ENCODE measurements around the gene IRAK2.

IRAK2 gene

GRCh38 chr3:10228248-10228950 lies 63.7 kb downstream of the IRAK2 start:
- FAIRE-seq = no peak

DNA sequence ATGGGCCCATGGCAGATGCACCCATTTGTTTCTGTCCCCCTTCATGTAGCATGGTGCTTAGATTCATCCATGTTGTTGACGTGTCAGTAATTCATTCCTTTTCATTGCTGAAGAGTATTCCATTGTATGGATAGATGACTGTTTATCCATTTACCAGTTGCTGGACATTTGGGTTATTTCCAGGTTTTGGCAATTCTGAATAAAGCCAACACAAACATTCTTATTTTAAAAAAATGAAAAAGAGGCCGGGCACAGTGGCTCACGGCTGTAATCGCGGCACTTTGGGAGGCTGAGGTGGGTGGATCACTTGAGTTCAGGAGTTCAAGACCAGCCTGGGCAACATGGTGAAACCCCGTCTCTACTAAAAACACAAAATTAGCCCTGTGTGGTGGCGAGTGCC lies 64.9 kb downstream of the IRAK2 start:
- FAIRE-seq = no peak

DNA sequence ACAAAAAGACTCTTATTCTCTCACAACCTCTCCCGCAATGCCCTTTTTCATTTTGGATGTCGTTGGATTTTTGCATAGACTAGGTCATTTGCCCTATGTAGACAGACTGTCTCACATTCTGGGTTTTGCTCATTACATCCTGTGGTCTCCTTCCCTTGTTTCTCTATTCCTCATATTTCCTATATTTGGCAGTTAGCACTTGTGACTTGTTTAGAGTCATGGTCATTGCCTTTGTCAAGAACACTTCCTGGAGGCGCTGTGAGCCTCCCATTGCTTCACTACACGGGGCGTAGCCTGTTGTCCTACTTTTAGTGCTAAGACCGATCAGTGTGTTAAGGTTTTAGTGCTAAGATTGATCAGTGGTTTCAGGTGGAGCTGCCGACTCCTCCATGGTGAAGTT lies 67.4 kb downstream of the IRAK2 start:
- no peak for FAIRE-seq

GRCh38 chr3:10233988-10234387 lies 69.3 kb downstream of the IRAK2 start:
- no peak for FAIRE-seq

GRCh38 chr3:10234526-10235230 lies 70.0 kb downstream of the IRAK2 start:
- FAIRE-seq = no peak

- no peak for FAIRE-seq
Measured at GRCh38 chr3:10235551-10235950, 70.8 kb downstream of the IRAK2 start.

- FAIRE-seq = no peak
Measured at GRCh38 chr3:10238345-10239183, 73.8 kb downstream of the IRAK2 start.

- no peak for FAIRE-seq
Measured at GRCh38 chr3:10240799-10241198, 76.1 kb downstream of the IRAK2 start.

- no peak for FAIRE-seq
Measured at GRCh38 chr3:10242182-10243065, 77.7 kb downstream of the IRAK2 start.

DNA sequence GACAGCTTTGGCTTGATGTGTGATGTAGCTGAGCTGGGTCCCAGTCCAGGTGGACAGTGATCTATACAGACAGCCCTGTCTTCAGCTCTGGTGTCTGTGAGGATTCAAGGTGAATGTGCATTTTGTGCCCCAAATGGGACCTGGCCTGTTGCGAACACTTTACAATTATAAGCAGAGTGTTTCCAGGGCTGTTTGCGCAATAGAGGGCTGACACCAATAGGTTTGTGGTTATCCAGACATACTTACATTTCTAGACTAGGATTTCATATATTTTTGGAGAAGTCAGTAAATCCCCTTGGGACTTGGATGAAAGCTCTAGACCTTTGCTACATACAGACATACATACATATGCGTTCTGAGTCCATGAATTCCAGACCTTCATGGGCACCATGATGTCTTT lies 79.3 kb downstream of the IRAK2 start:
- no peak for FAIRE-seq

DNA sequence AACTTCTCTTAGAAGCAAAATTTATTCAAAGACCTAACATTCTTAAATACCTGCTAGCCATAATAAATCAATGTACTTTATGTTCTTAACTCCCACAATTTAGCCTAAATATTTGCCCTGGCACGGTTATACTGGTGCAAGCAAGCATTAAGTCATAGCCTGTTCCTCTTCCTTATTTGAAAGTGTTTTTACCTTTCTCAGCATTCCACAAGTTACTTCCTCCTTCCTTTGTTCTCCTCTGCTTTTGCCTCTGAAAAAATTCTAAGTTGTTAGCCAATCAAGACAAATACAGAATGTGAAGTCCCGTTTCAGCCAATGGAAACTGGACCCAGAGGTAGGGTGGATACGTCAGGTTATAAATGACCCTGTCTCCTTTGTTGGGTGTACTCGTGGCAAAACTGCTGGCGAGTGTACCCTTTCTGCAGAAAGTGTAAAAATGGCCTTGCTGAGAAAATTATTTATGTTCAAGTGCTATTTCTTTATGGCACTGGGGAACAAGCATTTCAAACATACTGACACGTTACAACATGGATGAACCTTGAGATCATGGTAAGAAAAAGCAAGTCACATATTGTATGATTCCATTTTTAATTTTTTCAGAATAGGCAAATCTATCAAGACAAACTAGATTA lies 80.5 kb downstream of the IRAK2 start:
- FAIRE-seq = no peak

DNA sequence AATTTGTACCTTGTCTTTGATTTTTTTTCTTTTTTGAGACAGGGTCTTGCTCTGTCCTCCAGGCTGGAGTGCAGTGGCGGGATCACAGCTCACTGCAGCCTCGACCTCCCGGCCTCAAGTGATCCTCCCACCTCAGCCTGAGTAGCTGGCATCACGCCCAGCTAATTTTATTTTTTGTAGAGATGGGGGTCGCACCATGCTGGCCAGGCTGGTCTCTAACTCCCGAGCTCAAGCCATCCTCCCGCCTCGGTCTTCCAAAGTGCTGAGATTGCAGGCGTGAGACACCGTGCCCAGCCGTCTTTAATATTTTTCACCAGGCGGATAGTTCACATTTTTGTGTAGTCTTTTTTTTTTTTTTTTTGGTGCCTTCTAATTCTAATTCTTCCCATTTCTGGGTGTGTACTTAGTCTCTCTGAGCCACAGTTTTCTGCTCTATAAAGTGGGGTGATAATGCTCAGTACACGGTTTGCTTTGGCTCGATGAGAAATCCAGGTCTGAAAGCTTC lies 83.0 kb downstream of the IRAK2 start:
- no peak for FAIRE-seq

DNA sequence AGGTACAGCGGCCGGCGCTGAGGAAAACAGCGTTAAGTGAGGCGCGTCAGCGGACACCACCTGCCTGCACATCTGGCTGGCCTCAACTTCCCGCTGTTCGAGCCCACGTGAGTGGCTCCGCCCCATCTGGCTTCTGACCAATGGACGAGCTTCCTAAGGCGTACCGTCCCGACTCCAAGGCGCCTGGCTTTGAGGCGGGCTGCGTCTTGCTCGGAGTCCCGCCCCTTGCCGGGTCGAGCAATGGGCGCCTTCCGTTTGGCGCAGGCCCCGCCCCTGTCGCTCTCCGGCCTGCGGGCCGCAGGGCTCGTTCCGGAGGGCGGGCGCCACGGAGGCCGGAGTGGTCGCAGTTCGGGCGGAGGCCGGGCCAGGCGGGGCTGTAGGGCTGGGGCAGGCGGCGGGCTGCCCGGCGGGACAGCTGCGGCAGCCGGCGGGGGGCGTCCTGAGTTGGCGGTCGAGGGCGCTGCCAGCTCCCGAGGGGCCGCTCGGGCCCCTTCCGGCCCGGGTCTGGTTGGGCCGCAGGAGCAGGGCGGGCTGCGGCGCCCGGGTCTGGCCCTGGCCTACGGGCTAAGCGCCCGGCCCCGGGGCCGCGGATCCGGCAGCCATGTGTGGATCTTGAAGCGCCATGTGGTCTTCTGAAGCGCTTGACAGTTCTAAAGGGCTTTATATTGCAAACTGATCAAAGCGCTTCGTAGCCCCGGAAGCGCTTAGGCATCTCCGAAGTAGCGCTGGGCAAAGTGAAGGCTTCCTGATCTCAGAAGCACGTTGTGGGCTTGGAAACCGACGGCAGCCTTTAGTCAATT lies 83.7 kb downstream of the IRAK2 start, which contains the start of gene TATDN2:
Gene TATDN2 (plus strand): TSS at position 276 of the 800 bp plus-strand sequence. CDS start 742 bp downstream, outside the sequence.
- peak; percentile 34 for FAIRE-seq

GRCh38 chr3:10248984-10249748 lies 84.4 kb downstream of the IRAK2 start:
- no peak for FAIRE-seq

- no peak for FAIRE-seq
Measured at GRCh38 chr3:10249833-10250232, 85.1 kb downstream of the IRAK2 start.

GRCh38 chr3:10251006-10251405 lies 86.3 kb downstream of the IRAK2 start:
- no peak for FAIRE-seq

GRCh38 chr3:10253731-10254130 lies 89.0 kb downstream of the IRAK2 start:
- no peak for FAIRE-seq

GRCh38 chr3:10255835-10256234 lies 91.1 kb downstream of the IRAK2 start:
- no peak for FAIRE-seq

DNA sequence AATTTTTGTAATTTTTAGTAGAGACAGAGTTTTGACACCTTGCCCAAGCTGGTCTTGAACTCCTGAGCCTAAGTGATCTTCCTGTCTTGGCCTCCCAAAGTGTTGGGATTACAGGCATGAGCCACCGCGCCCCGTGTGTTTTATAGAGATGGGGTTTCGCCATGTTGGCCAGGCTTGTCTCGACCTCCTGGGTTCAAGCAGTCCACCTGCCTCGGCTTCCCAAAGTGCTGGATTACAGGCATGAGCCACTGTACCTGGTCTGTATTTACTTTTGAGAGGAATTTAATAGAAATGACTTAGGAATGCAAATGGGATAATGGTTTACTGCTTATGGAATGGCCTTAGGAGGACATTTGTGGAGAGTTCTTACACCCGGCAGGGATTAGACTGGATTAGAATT lies 94.3 kb downstream of the IRAK2 start:
- FAIRE-seq = no peak

DNA sequence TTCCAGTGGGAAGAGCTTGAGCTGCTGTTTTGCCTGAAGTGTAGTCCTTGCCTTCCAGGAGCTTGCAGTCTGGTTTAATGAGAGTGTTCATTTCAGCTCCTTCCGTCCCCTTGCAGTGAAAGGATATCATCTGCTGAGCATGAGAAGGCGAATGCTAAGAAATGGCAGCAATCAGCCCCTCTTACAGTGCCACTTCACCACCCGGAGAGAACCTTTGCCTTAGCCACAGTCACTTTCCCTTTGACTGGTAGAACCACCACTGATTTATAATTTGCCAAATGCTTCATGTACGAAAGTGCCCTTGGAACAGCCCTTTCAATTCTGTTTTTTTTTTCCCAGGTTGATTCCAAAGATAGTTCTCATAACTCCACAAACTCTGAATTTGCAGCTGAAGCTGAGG lies 95.1 kb downstream of the IRAK2 start:
- no peak for FAIRE-seq
